GM20000 (cell line): ENCODE data around the gene NTSR2.
"Not testable (repeated sequence)": the region's sequence is repeated elsewhere in the genome, so short reads cannot be mapped to it uniquely, and the experiment has no call there.

Experiments
- DNase-seq: peaks from one replicate; pipeline ENCODE4 v3.0.0; 2012; ENCODE audit warnings: low spot score
- CTCF ChIP-seq: IDR thresholded peaks from 2 replicates; pipeline ENCODE4 v1.5.1; 2012; ENCODE audit warnings: mild to moderate bottlenecking, control low read depth; ENCODE audit errors: extremely low read depth, missing control alignments

The NTSR2 gene

GRCh38 chr2:11667194-11667593 is 2.8 kb downstream of the NTSR2 start:
- DNase-seq: no peak
- no peak for TF ChIP-seq CTCF

GRCh38 chr2:11665510-11666362 is 4.3 kb downstream of the NTSR2 start:
- DNase-seq: no peak
- no peak for TF ChIP-seq CTCF

DNA sequence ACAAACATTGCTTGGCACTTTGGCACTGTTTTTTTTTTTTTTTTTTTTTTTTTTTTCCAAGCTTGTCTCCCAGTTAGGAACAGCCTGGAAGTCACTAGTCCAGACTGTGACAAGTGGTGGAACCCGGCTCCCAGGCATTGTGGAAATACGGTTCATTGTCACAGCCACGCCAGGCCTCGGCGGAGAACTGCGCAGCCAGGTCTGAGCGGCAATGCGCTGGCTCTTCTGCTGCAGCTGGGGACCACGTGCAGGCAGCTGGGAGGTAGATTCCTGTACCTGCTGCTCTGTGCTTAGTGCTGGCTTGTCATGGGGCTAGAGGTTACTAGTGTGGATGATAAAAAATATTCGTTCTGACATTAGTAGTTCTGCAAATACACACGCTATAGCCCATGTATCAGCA is 5.0 kb downstream of the NTSR2 start:
- no peak for DNase-seq
- no peak for TF ChIP-seq CTCF

- no peak for TF ChIP-seq CTCF
- no peak for DNase-seq
These were observed 6.6 kb downstream of the NTSR2 start for GRCh38 chr2:11663427-11663826.

GRCh38 chr2:11662882-11663281 is 7.1 kb downstream of the NTSR2 start:
- no peak for TF ChIP-seq CTCF
- no peak for DNase-seq

- TF ChIP-seq CTCF: no peak
- no peak for DNase-seq
These were observed 8.0 kb downstream of the NTSR2 start for GRCh38 chr2:11661891-11662435.

GRCh38 chr2:11660396-11660795 is 9.6 kb downstream of the NTSR2 start:
- DNase-seq: not testable (repeated sequence)

DNA sequence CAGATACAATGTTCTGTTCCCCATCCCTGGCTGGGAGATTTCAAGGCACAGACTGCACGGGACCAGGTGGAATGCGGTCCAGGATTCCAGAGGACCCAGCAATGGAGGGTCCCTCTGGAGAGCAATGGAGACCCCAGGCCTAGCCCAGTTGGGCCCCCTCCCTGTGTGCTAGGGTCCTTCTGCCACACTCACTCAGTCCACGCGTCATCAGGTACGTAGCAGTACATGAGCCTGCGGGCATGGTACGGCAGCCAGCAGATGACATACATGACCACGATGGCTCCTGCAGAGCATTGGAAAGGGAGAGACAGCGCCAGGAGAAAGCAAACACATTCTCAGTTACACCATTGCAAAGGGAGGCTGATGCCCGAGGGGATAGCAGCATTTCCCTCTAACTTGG is 10.1 kb downstream of the NTSR2 start:
- no peak for TF ChIP-seq CTCF

More for the DNA sequence above, 10.1 kb downstream of the NTSR2 start:
- DNase-seq: no peak
